ENCODE measurements around the gene KCTD17.

The KCTD17 gene

DNA sequence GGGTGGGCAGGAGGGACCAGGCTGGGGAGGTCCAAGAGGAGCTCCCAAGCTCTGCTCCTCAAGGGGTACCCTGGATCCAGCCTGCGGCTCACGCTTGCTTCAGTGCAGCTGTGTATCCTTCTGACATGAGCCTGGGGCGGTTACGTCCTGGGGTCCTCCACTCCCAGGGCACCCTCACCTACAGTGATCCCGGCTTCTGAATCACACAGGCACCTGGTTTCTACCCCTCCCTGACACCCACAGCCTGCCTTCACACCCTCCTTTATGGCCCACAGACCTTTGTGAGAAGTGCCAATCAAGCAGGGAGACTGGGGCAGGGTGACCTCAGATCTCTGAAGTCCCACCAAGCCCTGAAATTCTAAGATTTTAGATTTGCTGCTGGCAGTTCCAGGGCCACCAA lies 30.5 kb upstream of the KCTD17 start:
- DNase-seq: no peak

DNA sequence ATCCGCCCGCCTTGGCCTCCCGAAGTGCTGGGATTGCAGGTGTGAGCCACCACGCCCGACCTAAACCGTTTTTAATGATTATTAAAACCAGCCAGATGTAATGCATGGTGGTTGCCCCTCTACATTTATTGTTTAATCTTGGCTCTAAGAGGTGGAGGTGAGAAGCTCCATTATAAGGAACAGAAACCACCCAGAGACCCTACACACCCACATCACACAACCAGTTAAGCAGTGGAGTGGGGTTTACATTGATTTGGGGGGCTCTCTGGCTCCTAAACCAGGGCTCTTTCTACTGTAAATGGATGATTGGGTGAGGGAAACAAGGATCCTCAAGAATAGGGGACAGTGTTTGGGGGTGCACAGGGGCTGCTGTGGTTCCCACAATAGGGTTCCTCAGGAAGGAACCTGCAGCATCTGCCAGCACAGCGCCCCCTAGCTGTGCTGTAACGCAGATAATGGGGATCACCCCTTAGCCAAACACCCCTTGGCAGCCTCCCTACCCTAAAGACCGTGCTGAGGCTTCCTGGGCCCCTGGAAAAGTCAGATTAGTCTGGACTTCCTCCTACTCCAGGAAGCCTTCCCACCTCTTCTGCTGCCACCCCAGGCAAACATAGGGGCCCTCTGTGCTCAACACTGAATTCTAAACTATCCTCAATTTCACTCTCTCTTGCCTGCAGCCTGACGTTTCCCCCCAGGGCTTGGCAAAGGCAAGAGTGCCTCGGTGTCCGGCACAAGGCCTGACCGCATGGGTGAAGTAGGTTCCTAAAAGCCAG lies 29.6 kb upstream of the KCTD17 start:
- peak; percentile 52 to 70 for DNase-seq

DNA sequence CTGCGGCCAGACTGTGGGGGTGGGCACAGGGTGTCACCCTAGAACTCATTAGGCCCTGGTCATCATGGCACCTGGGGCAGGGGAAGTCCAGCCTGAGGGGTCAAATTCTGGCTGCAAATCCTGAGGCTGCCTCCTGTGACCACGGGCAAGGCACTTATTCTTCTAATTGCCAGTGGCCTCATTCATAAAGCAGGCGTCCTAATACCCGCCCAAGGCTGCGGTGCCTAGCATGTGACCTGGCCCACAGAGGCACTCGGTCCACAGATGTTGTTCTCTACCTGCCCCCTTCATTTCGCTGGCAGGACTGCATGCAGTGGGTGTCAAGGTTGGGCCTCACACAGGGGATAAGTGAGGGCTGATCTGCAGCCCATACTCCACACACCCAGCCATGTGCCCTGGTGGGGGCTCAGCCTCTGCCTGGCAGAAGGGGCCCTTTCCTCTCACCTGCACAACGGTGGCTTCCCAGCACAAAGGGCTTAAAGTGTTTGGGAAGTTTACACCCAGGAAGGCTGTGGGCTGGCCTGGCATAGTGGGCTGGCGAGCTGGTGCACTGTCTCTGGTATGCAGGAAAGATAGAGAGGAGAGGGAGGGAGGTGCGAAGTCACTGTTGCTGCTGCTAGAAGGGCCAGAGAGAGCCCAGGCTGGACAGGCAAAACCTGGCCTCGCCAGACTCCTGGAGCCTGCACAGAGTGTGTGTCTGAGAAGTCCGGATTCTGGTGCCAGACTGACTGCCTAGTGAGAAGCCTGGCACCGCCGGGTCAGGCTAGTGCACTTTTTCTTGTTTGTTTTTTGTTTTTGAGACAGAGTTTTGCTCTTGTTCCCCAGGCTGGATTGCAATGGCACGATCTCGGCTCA lies 28.8 kb upstream of the KCTD17 start:
- DNase-seq: no peak

GRCh38 chr22:37023743-37024338 lies 27.7 kb upstream of the KCTD17 start:
- no peak for DNase-seq

- no peak for DNase-seq
Measured at GRCh38 chr22:37024339-37025157, 27.0 kb upstream of the KCTD17 start.

GRCh38 chr22:37025500-37026070 lies 26.0 kb upstream of the KCTD17 start:
- DNase-seq: no peak

DNA sequence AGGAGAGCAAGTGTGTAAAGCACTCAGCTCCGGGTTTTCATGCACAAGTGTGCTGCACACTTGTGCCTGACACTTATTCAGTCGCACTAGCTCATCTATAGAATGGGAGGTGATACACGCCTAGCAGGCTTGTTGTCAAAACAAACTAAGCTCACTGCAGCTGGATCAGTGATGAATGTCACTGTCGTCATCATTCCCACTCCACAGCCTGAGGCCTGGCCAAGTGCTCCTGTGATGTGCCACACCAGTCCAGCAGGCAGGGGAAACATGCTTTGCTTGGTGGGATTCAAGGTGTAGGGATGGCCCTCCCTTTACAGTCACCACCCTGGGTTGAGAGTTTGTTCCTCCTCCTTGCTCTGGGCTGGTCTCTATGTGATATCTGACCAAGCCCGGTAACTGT lies 25.2 kb upstream of the KCTD17 start:
- no peak for DNase-seq

GRCh38 chr22:37027556-37027955 lies 24.0 kb upstream of the KCTD17 start:
- DNase-seq: no peak

DNA sequence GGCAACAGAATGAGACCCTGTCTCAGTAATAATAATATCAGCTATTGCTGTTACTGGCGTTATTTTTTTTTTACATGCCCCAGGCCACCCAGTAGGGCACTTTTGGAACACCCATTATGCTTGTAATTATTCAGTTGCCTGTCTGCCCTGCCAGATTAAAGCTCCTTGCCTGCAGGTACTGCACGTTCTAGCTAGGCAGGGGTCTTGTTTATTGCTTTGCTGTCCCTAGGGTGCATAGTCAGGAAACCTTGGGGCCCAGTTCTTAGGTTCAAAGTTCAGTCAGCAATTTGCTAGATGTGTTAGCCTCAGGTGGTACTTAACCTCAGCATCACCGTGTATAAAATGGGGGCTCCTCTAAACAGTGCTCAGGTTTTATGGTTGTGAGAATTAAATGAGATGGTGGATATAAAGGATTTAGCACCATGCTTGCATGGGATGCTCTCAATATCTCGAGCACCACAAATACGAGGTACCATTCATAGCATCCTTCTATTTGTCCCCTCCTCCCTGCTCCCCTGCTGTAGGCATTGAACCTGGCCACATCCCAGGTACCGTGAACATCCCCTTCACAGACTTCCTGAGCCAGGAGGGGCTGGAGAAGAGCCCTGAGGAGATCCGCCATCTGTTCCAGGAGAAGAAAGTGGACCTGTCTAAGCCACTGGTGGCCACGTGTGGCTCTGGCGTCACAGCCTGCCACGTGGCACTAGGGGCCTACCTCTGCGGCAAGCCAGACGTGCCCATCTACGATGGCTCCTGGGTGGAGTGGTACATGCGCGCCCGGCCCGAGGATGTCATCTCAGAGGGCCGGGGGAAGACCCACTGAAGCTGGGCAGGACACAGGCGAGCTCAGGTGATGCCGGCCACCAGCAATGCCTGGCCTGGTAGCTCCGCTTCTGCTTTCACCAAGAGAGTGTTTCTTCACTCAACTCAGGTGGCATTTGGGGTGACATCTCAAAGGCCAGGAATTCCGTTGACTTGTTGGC lies 22.6 kb upstream of the KCTD17 start:
- DNase-seq: no peak

DNA sequence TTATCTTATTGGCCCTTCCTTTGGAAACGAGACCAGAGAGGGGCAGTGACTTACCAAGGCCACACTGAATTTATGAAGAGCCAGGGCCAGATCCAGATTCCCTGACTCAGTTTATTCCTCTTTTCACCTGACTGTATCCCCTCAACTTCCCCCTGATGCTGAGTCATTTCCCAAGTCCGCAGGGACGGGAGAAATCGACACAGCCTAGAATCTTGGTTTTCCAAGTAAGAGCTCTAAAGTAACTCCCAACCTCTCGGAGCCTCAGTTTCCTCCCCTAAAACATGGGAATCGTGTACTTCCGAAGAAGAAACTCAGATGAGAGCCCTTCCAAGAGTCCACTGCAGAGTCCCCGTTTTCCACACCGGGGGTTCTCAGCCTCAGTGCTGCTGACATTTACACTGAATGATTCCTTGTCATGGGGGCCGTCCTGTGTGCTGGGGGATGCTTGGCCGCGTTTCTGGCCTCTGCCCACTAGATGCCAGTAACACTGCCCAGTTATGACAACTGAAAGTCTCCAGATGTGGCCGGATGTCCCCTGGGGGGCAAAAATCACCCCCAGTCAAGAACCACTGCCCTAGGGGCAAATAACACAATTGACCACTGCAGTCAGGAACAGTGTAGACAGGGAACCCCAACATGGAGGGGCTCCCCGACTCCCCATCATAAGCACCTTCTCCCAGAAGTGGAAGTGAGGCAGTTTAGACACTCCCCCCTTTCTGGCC lies 20.8 kb upstream of the KCTD17 start:
- no peak for DNase-seq

DNA sequence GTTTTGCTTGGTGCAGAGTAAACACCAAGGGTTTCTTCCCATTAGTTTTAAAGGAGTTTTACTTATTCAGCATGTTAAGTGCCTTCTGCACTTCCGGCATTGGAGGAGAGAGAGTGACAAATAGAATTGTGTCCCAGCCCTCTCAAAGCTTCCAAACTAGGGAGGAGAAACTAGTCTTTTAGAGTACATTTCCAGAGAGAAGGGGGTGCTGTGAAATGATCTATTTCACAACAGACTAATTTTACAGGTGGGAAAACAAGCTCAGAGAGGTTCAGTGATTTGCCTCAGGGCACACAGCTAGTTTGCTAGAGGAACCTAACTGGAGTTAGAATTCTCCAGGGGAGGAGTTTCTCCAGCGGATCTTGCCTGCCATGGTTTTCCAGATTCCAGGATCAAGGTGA lies 19.4 kb upstream of the KCTD17 start:
- no peak for DNase-seq

DNA sequence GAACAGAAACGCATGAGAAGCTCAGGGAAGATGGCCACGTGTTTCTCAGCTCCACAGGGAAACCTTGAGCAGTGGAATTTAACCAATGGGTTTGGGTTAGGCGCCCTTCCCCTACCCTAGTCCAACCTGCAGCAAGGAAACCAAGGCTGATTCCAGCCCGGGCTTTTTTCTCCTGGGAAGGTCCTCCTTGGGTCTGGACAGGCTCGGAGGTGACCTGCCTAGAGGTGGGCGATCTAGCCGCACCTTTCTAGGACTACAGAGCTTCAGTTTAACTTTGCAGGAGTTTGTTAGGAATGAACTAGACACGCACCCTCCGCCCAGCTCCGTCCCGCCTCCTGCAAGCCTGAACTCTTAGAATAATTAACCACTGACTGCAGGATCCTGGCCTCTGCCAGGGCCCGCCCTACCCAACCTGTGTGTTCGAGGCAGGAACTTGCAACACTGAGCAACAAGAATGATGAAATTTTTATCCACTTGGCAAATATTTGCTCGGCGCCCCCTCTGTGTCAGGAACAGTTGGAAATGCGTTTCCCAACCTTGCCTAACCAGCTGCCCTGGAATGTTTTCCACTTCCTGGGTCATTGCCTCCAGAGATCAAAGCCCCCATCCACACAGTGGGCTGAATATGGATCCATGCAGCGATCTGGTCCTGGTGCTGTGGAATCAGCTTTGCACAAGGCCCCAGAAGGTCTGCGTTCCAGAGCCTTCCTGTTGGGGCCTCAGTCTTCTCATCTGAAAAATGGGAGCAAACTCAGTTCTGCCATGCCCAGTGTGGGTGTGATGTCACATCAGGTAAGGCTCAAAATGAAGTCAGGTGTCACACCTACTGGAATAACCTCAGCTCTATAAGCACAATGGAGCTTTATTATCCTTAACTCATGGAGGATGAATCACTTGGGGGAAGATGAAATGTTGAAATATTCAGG lies 18.7 kb upstream of the KCTD17 start:
- DNase-seq: peak; percentile 21 to 38

DNA sequence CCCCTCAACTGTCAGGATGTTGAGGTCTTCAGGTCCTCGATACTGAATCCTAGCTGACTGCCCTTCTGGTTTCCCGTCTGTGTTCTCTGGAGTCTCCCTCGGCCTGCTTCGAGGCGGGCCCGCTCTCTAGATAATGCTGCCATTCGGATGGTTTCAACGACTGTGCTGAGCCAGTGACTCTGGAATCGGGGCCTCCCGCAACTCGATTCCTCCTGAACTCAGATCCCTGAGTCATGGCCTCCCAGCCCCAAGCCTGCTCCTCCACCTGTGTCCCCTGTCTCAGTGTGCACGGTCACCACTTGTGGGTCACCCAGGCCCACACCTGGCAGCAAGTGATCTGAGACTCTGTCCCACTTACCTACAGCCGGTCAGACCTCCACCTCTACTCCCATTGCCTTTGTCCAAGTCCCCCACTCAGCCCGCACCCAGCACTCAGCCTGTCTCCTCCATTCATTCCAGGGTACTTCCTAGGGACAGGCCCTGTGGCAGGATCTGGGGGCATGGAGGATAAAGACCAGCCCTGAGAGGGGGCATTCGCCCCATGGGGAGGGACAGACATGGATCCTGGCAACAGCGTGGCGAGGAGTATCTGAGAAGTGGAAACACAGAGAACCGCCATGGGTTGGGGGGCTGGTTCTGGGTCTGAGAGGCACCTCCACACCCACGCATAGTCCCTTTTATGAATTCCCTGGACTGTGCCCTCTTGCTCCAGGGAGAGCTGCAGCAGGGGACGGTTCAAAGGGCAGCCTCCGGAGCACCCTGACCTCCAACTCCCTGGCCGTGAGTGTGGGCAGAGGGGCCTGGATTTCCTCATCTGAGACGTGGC lies 17.7 kb upstream of the KCTD17 start:
- no peak for DNase-seq

DNA sequence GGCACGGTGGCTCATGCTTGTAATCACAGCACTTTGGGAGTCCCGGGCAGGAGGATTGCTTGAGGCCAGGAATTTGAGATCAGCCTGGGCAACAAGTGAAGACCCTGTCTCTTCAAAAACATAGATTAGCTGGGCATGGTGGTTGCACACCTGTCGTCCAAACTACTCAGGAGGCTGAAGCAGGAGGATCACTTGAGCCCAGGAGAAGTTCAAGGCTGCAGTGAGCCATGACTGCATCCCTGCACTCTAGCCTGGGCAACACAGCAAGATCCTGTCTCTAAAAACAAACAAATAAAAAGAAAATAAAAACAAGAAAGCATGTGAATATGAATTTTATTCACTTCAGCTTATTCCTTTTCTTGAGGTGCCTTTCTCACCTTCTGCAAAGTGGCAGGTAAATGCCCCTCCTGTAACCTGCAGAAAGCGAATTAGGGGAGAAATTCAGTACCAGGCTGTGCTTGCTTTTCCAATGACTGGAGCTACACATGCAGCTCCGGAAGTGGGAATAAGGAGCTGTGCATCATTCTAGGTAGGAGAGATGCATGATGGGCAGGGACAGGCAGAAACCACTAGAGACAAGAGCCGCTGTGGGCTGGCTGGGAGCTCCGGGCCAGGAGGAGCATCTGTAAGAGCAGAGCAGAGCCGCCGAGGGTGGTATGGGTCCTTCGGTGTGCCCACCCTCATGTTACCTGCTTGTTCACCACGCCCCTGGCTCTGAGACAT lies 14.7 kb upstream of the KCTD17 start:
- no peak for DNase-seq

- DNase-seq: no peak
Measured at GRCh38 chr22:37037669-37038068, 13.9 kb upstream of the KCTD17 start.

DNA sequence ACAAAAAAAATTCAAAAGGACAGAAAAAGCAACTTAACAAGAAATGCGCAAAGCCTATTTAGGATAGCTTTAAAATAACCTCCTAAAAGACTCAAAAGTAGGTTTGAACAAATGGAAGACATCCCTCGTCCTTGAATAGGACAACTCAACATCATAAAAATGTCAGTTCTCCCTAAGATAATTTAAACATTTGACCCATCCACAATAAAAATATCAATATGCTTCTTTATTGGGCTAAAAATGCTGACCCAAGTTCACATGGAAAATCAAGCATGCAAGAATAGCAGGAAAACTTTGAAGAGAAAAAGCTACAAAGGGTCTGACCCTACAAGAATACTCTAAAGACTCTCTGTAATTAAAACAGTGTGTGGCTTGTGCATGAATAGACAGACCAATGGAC lies 12.1 kb upstream of the KCTD17 start:
- no peak for DNase-seq

DNA sequence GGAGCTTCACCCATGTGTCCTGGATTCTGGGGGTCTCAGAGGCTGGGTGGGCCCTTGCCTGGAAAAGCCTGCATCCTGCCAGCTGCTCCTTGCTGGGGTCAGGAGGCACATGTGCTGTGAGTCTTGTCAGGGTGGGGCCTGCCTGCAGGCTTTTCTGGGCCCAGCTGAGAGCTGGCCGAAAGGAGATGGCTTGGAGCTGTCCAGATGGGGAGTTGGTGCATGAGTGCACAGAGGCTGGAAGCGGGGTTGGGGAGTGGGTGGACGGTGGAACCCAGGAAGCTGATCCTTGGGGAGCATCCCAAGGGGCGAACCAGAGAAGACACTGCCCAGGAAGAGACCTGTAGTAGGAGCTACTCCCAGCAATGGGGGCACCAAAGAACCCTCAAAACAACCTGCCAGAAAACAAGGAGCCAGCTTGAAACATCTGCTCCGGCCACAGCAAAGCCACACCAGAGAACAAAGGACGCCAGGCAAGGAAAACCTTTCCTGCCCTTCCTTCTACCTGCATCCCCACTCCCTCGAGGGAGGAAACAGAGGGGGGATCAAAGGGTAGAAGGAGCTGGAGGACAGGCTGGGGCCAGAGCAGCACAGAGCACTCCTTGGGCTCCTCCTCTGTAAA lies 8.2 kb upstream of the KCTD17 start:
- DNase-seq: no peak
